PC-9 (cell line): ENCODE measurements around the gene MED16. TPM values are rescaled to one million over a fixed set of nuclear protein-coding genes. Genes with fewer than 3 reads are reported as not detected.

Experiments used
- BruUV-seq: library from RNA; stranded (reverse); fragments of 400-500 nt; replicated peaks from 2 replicates; lab custom pipeline; 2021; lab: Mats Ljungman, UMichigan
- CTCF ChIA-PET: fragments of 300-600 bp; sonication (Branson Sonifier 250); formaldehyde crosslinking; loops from one replicate; lab custom pipeline; 2022; ENCODE audit warnings: antibody characterized with exemption; lab: Charles Lee
- POLR2A ChIA-PET: fragments of 300-600 bp; sonication (Branson Sonifier 250); formaldehyde crosslinking; loops from one replicate; lab custom pipeline; 2022; ENCODE audit warnings: antibody characterized with exemption; ENCODE audit not compliant: unreplicated experiment; lab: Charles Lee
- DNase-seq, 2 experiments: peaks; one replicate each; pipeline versions ENCODE4 v3.0.0 to v3.0.0-alpha.2; 2015 to 2022; ENCODE audit warnings: mixed read lengths in 1 of 2
- H2AFZ ChIP-seq: fragments of 200-600 bp; sonication (generic); 2 replicates; pipeline ENCODE4 v1.8.1; 2017; ENCODE audit warnings: antibody characterized with exemption
- H3F3A ChIP-seq: fragments of 200-600 bp; sonication (generic); 2 replicates; pipeline ENCODE4 v1.8.1; 2017; ENCODE audit warnings: antibody characterized with exemption, mild to moderate bottlenecking, low read depth; ENCODE audit not compliant: insufficient read depth
- H3K27ac ChIP-seq: fragments of 200-600 bp; sonication (generic); 2 replicates; pipeline ENCODE4 v1.6.1; 2016; ENCODE audit warnings: mixed run types
- H3K27me3 ChIP-seq: fragments of 200-600 bp; sonication (generic); 2 replicates; pipeline ENCODE4 v1.6.1; 2016; ENCODE audit warnings: low read depth, mixed run types; ENCODE audit not compliant: insufficient read depth
- H3K36me3 ChIP-seq: fragments of 200-600 bp; sonication (generic); 2 replicates; pipeline ENCODE4 v1.6.1; 2016; ENCODE audit warnings: low read depth, mixed run types
- H3K4me1 ChIP-seq: fragments of 200-600 bp; sonication (generic); replicated peaks from 2 replicates; pipeline ENCODE4 v1.6.1; 2016; ENCODE audit warnings: mixed run types; ENCODE audit not compliant: insufficient read depth
- H3K4me2 ChIP-seq: fragments of 200-600 bp; sonication (generic); 2 replicates; pipeline ENCODE4 v1.6.1; 2017; ENCODE audit warnings: mixed run types
- H3K4me3 ChIP-seq: fragments of 200-600 bp; sonication (generic); 2 replicates; pipeline ENCODE4 v1.6.1; 2016; ENCODE audit warnings: mixed run types
- H3K79me2 ChIP-seq: fragments of 200-600 bp; sonication (generic); 2 replicates; pipeline ENCODE4 v1.6.1; 2017; ENCODE audit warnings: low read depth, mixed run types
- H3K9me2 ChIP-seq: fragments of 200-600 bp; sonication (generic); 2 replicates; pipeline ENCODE4 v1.8.1; 2017; ENCODE audit warnings: mild to moderate bottlenecking; ENCODE audit not compliant: insufficient read depth
- H3K9me3 ChIP-seq: fragments of 200-600 bp; sonication (generic); 2 replicates; pipeline ENCODE4 v1.8.1; 2016; ENCODE audit warnings: low read depth; ENCODE audit not compliant: insufficient read depth
- H4K20me1 ChIP-seq: fragments of 200-600 bp; sonication (generic); 2 replicates; pipeline ENCODE4 v1.8.1; 2017; ENCODE audit not compliant: insufficient read depth
- EZH2 ChIP-seq: fragments of 200-600 bp; sonication (generic); IDR thresholded peaks from 2 replicates; pipeline ENCODE4 v1.8.0; 2017; ENCODE audit warnings: antibody characterized with exemption, low read depth
- intact Hi-C: fragments of 100-400 bp; cut with micrococcal nuclease; formaldehyde crosslinking; loops from one replicate; pipeline ENCODE4 v1.10.0; 2022; ENCODE audit not compliant: unreplicated experiment
- total RNA-seq: library from RNA; stranded (reverse); gene quantifications from 2 replicates; pipeline ENCODE4 v1.2.3, GENCODE V29; 2021
- TF ChIP-seq, protein P1 (sequence below): fragments of 200-600 bp; sonication (generic); conservative IDR thresholded peaks from 2 replicates; pipeline ENCODE4 v1.6.1; 2017; ENCODE audit warnings: mixed run types, antibody characterized with exemption, mild to moderate bottlenecking, moderate library complexity

MED16 gene
- total RNA-seq, 1 experiment from 2014 or later, result 54.7 TPM

DNA sequence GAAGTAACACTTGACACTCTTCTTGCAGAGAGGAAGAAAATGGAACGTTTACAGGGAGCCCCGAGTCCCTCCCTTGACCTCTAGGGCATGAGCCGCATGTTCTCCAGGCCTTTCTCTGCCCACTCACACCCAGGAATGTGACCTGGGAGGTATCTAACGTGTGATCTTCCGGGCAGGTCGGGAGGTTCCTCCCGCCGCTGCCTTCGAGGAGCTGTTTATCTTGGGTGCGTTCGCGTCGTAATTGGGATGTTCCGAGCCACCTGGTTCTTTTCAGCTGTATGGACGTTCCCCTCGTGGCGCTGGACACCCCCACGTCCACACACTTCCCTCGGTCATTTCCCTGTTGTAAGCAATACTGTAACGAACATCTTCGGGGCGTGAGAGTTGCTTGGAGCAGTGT lies 46.5 kb upstream of the MED16 start:
- Histone ChIP-seq H2AFZ (no peak overlapping the region), H3K79me2 (no peaks in the 10 kb centered on the region), H4K20me1 (peaks cover 30% of the 10 kb centered on the region), H3K4me3 (no peak overlapping the region), H3K27ac (no peak overlapping the region), H3K9me2 (no peaks in the 10 kb centered on the region), H3K9me3 (no peaks in the 10 kb centered on the region), H3K4me1 (peaks cover 20% of the 10 kb centered on the region), H3K36me3 (no peaks in the 10 kb centered on the region), H3F3A (peaks cover 32% of the 10 kb centered on the region), H3K4me2 (no peak overlapping the region), H3K27me3 (no peaks in the 10 kb centered on the region)
- CTCF ChIA-PET, result no interaction called here
- BruUV-seq, result no TSS peak
- no peak for TF ChIP-seq EZH2
- TF ChIP-seq, protein P1, sequence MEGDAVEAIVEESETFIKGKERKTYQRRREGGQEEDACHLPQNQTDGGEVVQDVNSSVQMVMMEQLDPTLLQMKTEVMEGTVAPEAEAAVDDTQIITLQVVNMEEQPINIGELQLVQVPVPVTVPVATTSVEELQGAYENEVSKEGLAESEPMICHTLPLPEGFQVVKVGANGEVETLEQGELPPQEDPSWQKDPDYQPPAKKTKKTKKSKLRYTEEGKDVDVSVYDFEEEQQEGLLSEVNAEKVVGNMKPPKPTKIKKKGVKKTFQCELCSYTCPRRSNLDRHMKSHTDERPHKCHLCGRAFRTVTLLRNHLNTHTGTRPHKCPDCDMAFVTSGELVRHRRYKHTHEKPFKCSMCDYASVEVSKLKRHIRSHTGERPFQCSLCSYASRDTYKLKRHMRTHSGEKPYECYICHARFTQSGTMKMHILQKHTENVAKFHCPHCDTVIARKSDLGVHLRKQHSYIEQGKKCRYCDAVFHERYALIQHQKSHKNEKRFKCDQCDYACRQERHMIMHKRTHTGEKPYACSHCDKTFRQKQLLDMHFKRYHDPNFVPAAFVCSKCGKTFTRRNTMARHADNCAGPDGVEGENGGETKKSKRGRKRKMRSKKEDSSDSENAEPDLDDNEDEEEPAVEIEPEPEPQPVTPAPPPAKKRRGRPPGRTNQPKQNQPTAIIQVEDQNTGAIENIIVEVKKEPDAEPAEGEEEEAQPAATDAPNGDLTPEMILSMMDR, result no peak
- intact Hi-C loops, result no loop called here
- no peak for DNase-seq
- POLR2A ChIA-PET, result no interaction called here

GRCh38 chr19:938233-938923 lies 45.4 kb upstream of the MED16 start:
- no peak overlapping the region for H3K4me3 ChIP-seq
- BruUV-seq, result no TSS peak
- no peaks in the 10 kb centered on the region for H3K9me2 ChIP-seq
- H4K20me1 ChIP-seq, result peaks cover 30% of the 10 kb centered on the region
- ChIA-PET CTCF (interaction anchor here (0.6 kb wide), 1 partner anchor 30 kb away, joined by 3 read pairs; no protein-coding TSS in a partner anchor), POLR2A (no interaction called here)
- H3K9me3 ChIP-seq, result no peaks in the 10 kb centered on the region
- no peaks in the 10 kb centered on the region for H3K79me2 ChIP-seq
- TF ChIP-seq, protein P1, result no peak
- peaks cover 31% of the 10 kb centered on the region for H3F3A ChIP-seq
- no peak for DNase-seq
- H3K36me3 ChIP-seq, result no peaks in the 10 kb centered on the region
- H3K27ac ChIP-seq, result no peak overlapping the region
- H3K4me2 ChIP-seq, result no peak overlapping the region
- no peak overlapping the region for H2AFZ ChIP-seq
- intact Hi-C loops, result no loop called here
- no peaks in the 10 kb centered on the region for H3K27me3 ChIP-seq
- peaks cover 19% of the 10 kb centered on the region for H3K4me1 ChIP-seq

DNA sequence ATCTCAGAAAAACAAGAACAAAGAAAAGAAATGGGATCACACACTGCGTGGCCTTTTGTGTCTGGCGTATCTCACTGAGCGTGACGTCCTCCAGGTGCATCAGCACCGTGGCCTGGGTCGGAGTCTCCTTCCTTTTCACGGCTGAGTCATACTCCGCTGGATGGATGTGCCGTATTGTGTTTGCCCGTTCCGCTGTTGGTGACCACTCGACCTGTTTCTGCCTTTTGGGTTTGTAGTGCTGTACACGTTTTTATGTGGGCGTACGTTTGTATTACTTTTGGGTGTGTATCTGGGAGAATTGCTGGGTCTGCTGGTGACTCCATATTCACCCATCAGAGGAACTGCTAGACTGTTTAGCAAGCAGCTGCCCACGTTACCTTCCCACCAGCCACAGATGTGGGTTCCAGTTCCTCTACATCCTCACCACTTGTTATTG lies 44.3 kb upstream of the MED16 start:
- Histone ChIP-seq H3K9me2 (no peaks in the 10 kb centered on the region), H3K9me3 (no peaks in the 10 kb centered on the region), H3K4me1 (peaks cover 19% of the 10 kb centered on the region), H3K36me3 (no peaks in the 10 kb centered on the region), H4K20me1 (peaks cover 25% of the 10 kb centered on the region), H3K27me3 (no peaks in the 10 kb centered on the region), H3F3A (peaks cover 25% of the 10 kb centered on the region), H3K4me2 (no peak overlapping the region), H3K27ac (no peak overlapping the region), H2AFZ (no peak overlapping the region), H3K4me3 (no peak overlapping the region), H3K79me2 (no peaks in the 10 kb centered on the region)
- ChIA-PET CTCF (no interaction called here), POLR2A (interaction anchor here (0.6 kb wide), 1 partner anchor 19 kb away, joined by 3 read pairs; no protein-coding TSS in a partner anchor)
- intact Hi-C loops, result no loop called here
- no TSS peak for BruUV-seq
- DNase-seq, result no peak
- TF ChIP-seq, protein P1, result no peak
- TF ChIP-seq EZH2, result no peak
